Esophagus (tissue), 2 donors: ENCODE data around the gene SPATA13. TPM values are rescaled to one million over a fixed set of nuclear protein-coding genes. Genes with fewer than 3 reads are reported as not detected.

ENCODE experiments used
- H3K27ac ChIP-seq, 2 donors: one replicate each; pipeline ENCODE4 v1.5.1; 2013; ENCODE audit warnings: low read depth in 2 of 2, mild to moderate bottlenecking in 2 of 2, inconsistent platforms in 1 of 2, low read length in 1 of 2, moderate library complexity in 1 of 2
- H3K27me3 ChIP-seq, 2 donors: one replicate each; pipeline ENCODE4 v1.6.1; 2013; ENCODE audit warnings: low read length in 2 of 2, control low read depth in 1 of 2, mild to moderate bottlenecking in 1 of 2; ENCODE audit not compliant: insufficient read depth in 2 of 2, control insufficient read depth in 1 of 2
- H3K36me3 ChIP-seq, 2 donors: one replicate each; pipeline ENCODE4 v1.6.1; 2013; ENCODE audit warnings: low read length in 1 of 2; ENCODE audit not compliant: control insufficient read depth in 2 of 2, insufficient read depth in 2 of 2
- H3K4me1 ChIP-seq, 2 donors: one replicate each; pipeline ENCODE4 v1.6.1; 2013; ENCODE audit warnings: low read length in 1 of 2; ENCODE audit not compliant: control insufficient read depth in 2 of 2, insufficient read depth in 2 of 2
- H3K4me3 ChIP-seq, 2 donors: one replicate each; pipeline ENCODE4 v1.5.1; 2013; ENCODE audit warnings: low read length in 2 of 2, mild to moderate bottlenecking in 2 of 2, low read depth in 1 of 2, moderate library complexity in 1 of 2
- H3K9me3 ChIP-seq, 2 donors: one replicate each; pipeline ENCODE4 v1.6.1; 2013; ENCODE audit warnings: mild to moderate bottlenecking in 2 of 2, low read depth in 1 of 2, low read length in 1 of 2, moderate library complexity in 1 of 2; ENCODE audit not compliant: control insufficient read depth in 2 of 2, insufficient read depth in 1 of 2
- WGBS, 2 donors: extraction: QIAGEN DNeasy Blood & Tissue Kit; methylation state at CpG; one replicate each; pipeline ENCODE4 v1.1.7; 2013; 5-methylcytosine and 5-hydroxymethylcytosine counted together
- polyA plus RNA-seq, 2 donors: library from polyadenylated mRNA; stranded (reverse); fragments of 200-250 nt; gene quantifications; one replicate each; pipeline ENCODE4 v1.2.3, GENCODE V29; 2013
- donor health status: healthy with polysubstance abuse.
- donor health status: Bipolar disorder and iron deficiency.

The SPATA13 gene
- polyA plus RNA-seq, 2 donors, result 1.8 to 3.8 TPM

DNA sequence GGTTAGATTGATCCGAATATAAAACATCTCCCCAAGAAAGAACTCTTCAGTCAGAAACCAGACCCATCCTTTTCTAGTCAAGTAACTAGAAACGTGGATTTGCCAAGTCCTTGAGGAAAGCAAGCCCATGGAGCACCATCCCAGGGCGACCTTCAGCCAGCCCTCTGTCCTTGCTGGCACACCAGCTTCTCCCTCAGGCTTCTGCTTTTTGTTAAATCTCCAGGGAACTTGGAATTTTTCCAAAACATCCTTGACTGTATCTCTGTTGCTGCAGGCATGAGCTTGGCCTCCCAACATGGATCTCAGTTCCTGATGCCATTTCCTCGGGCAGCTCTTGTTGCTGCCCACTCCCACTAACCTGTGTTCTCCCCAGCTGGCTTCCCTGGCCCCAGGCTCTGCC lies 121.7 kb downstream of the SPATA13 start:
- H3K36me3 ChIP-seq, result peaks cover 11 to 16% of the 10 kb centered on the region in 2 donors
- no peaks in the 10 kb centered on the region for H3K27me3 ChIP-seq
- H3K4me3 ChIP-seq, result no peak overlapping the region
- no peaks in the 10 kb centered on the region for H3K9me3 ChIP-seq
- 65 to 66% methylated on average over 4 of the region's 4 CpGs for WGBS, 2 donors
- peaks cover 0 to 2% of the 10 kb centered on the region in 2 donors for H3K4me1 ChIP-seq
- H3K27ac ChIP-seq, result no peak overlapping the region

DNA sequence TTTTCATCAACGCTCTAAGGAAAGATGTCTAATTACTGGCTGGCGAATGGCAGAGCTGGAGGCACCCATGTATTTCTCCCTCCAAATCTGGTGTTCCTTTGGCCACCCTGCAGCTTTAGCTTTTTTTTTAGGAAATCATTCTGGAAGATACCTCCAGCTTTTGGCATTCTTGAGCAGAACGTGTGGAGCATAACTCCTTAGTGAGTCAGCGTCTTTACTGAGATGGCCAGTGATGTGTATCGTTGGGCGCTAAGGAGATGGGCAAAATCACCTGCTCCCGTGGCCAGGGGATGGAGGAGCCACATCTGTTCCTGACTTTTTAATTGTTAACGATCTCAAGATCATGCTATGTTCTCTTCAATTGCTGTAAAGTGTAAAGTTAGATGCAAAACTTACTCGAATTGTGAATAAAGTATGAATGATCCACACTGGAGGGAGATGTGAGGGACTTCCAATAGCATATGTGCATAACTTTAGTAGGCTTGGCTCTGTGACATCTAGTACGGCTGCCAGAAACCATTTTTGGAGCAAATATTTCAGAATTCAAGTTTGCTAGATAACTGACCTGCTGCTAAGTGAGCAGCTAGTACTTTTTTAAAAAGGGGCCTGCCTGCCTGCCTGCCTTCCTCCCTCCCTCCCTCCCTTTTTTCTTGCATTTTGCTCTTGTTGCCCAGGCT lies 124.5 kb downstream of the SPATA13 start:
- H3K36me3 ChIP-seq, result peaks cover 16% of the 10 kb centered on the region in 2 donors
- H3K4me1 ChIP-seq, result no peaks in the 10 kb centered on the region
- H3K27me3 ChIP-seq, result no peaks in the 10 kb centered on the region
- H3K9me3 ChIP-seq, result no peaks in the 10 kb centered on the region
- no peak overlapping the region for H3K27ac ChIP-seq
- no peak overlapping the region for H3K4me3 ChIP-seq
- WGBS, 2 donors, result 89 to 92% methylated on average over 10 of the region's 10 CpGs

DNA sequence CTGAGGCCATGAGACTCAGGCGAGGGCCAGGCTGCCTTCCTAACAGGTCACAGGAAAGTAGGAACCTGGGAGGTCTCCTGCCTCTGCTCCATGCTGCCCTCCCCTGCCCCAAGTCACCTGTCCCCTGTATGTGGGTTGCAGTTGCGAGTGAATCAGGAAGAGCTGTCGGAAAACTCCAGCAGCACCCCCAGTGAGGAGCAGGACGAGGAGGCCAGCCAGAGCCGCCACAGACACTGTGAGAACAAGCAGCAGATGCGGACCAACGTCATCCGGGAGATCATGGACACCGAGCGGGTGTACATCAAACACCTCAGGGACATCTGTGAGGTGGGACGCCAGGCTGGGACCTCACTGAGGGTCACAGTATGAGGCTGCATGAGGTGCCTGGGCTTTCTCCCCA lies 126.1 kb downstream of the SPATA13 start:
- no peaks in the 10 kb centered on the region for H3K9me3 ChIP-seq
- WGBS, 2 donors, result 89 to 95% methylated on average over 11 of the region's 11 CpGs
- H3K4me3 ChIP-seq, result no peak overlapping the region
- H3K36me3 ChIP-seq, result peaks cover 15 to 22% of the 10 kb centered on the region in 2 donors
- no peaks in the 10 kb centered on the region for H3K27me3 ChIP-seq
- no peaks in the 10 kb centered on the region for H3K4me1 ChIP-seq
- no peak overlapping the region for H3K27ac ChIP-seq

DNA sequence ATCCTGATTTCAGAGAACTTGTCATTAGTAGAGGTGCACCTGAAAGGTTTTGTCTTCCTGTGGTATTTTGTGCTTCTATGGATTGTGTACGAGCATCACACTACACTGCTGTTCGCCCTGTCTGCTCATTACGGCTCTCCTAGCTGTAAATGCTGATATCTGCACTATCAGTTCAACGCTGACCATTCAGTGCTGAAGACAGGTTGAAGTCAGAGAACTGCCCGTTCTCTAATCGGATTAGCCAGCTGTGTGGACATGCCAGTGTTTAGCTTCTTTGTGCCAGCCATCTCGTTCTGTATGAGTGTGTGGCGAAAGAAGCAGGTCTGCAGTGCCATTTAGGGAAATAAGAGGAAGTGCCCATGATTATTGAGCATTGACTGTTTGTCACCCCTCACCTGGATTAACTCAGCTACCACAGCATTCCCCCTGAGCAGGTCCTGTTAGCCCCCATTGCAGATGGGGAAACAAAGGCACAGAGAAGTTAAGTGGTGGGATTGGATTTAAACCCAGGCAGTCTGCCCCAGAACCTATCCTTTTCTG lies 127.3 kb downstream of the SPATA13 start:
- Histone ChIP-seq H3K4me3 (no peak overlapping the region), H3K36me3 (peaks cover 18 to 22% of the 10 kb centered on the region in 2 donors), H3K4me1 (no peaks in the 10 kb centered on the region), H3K27me3 (no peaks in the 10 kb centered on the region), H3K27ac (no peak overlapping the region), H3K9me3 (no peaks in the 10 kb centered on the region)
- WGBS, 2 donors, result 87 to 92% methylated on average over 8 of the region's 8 CpGs

DNA sequence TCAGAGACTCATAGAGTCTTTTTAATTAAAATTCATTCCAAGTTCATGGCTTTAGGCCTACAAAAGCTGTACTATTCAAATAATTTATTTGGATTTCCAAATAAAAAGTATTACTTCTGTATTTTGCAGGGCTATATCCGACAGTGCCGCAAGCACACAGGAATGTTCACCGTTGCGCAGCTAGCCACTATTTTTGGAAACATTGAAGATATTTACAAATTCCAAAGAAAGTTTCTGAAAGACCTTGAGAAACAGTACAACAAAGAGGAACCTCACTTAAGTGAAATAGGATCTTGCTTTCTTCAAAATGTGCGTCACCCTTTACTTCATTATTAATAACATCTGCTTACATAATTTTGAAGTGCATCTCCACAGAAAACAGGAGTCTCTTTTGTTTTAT lies 128.3 kb downstream of the SPATA13 start:
- Histone ChIP-seq H3K27ac (no peak overlapping the region), H3K27me3 (no peaks in the 10 kb centered on the region), H3K36me3 (peaks cover 18 to 25% of the 10 kb centered on the region in 2 donors), H3K4me3 (no peak overlapping the region), H3K9me3 (no peaks in the 10 kb centered on the region), H3K4me1 (no peaks in the 10 kb centered on the region)
- 82 to 86% methylated on average over 5 of the region's 5 CpGs for WGBS, 2 donors

DNA sequence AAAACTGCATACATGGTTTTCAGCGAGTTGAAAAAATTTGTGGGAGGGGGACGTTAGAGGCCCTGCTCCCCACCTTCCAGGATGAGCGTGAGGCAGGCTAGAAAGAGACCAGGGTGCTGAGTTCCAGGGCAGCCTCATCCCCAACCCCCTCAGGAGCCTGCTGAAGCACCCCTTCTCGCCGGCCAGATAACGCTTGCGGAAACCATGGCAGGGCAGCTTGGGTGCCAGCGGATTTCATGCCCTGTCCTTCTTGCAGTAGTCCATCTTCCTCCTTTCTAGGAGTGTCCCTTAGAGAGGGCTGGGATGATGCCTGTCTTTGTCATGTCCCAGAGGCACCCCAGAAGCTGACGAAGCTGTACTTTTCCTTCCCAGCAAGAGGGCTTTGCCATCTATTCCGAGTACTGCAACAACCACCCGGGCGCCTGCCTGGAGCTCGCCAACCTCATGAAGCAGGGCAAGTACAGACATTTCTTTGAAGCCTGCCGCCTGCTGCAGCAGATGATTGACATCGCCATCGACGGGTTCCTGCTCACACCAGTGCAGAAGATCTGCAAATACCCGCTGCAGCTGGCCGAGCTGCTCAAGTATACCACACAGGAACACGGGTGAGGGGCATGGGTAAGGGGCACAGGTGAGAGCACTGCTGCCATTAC lies 129.9 kb downstream of the SPATA13 start:
- Histone ChIP-seq H3K36me3 (peaks cover 19 to 20% of the 10 kb centered on the region in 2 donors), H3K4me1 (no peaks in the 10 kb centered on the region), H3K4me3 (no peak overlapping the region), H3K9me3 (no peaks in the 10 kb centered on the region), H3K27ac (no peak overlapping the region), H3K27me3 (no peaks in the 10 kb centered on the region)
- 91 to 93% methylated on average over 20 of the region's 20 CpGs for WGBS, 2 donors

DNA sequence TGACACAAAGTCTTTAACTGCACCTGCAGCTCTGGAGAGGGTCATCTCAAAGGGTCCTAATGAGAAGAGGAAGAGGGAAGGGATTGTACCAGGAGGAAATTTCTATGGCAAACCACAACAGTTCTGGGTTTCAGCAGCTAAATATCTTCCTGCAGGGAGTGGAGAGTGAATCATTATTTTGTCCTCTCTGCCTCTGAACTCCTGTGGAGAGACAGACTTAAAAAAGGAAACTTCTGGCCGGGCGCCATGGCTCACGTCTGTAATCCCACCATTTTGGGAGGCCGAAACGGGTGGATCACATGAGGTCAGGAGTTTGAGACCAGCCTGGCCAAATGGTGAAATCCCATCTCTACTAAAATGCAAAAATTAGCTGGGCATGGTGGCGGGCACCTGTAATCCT lies 132.0 kb downstream of the SPATA13 start:
- Histone ChIP-seq H3K36me3 (peaks cover 8 to 18% of the 10 kb centered on the region in 2 donors), H3K4me3 (no peak overlapping the region), H3K9me3 (no peaks in the 10 kb centered on the region), H3K4me1 (no peaks in the 10 kb centered on the region), H3K27me3 (no peaks in the 10 kb centered on the region), H3K27ac (no peak overlapping the region)
- 88 to 92% methylated on average over 6 of the region's 6 CpGs for WGBS, 2 donors

DNA sequence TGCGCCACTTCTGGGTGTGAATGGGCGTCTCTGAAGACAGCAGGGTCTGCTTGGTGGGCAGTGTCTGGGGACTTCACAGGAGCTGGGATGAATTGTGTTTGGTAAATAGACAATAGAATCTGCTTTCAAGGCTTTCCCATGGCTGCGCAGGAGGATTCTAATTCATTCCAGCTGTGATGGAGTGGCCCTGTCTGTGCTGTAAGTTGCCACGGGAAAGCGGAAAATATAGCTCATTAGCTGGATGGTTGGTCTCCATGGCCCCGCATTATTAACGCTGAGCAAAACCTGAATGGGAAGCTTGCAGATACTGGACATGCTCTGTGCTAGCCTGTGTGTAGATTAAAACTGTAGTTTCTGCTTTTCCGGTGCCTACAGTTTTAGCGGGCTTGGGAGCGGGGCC lies 133.2 kb downstream of the SPATA13 start:
- Histone ChIP-seq H3K36me3 (peaks cover 11 to 25% of the 10 kb centered on the region in 2 donors), H3K4me1 (no peaks in the 10 kb centered on the region), H3K27me3 (no peaks in the 10 kb centered on the region), H3K27ac (no peak overlapping the region), H3K9me3 (no peaks in the 10 kb centered on the region), H3K4me3 (no peak overlapping the region)
- WGBS, 2 donors, result 94 to 96% methylated on average over 10 of the region's 10 CpGs

DNA sequence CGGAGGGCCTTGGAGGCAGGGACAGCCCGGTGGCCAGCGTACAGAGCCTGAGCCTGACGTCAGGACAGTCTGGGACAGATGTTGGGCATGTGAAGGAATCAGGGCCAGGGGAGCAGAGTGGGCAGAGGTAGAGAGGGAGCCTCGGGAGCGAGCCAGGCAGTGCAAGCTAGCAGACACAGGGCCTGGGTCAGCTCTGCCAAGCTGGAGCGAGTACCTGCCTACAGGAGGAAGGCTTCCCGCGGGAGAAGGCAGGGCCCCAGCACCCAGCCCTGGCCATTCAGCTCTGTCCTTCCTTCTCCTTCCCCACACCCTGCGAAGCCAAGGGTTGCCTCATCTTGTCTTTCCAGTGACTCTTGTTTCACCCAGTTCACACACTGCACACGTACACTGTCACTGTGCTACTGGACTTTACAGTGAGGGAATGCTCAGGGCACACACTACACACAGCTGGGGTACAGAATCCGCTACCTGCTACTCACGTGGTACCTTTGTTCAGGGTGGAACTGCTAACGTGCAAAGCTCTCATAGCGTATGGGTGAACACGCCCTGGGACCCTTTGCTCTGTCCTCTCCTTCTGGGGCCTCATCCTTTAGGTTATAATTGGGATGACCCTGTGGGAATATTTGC lies 139.1 kb downstream of the SPATA13 start:
- 91 to 96% methylated on average over 15 to 16 of the region's 16 CpGs for WGBS, 2 donors
- Histone ChIP-seq H3K27ac (no peak overlapping the region), H3K9me3 (no peaks in the 10 kb centered on the region), H3K27me3 (no peaks in the 10 kb centered on the region), H3K36me3 (peaks cover 3 to 37% of the 10 kb centered on the region in 2 donors), H3K4me3 (no peak overlapping the region), H3K4me1 (peaks cover 0 to 2% of the 10 kb centered on the region in 2 donors)
